GM12878 (cell line): Measurements from ENCODE around the gene TACC3.

ENCODE experiments used
- CHD4 ChIP-seq: fragments of 200-600 bp; sonication (generic); IDR thresholded peaks from 2 replicates; pipeline ENCODE4 v1.6.1; 2016; ENCODE audit warnings: mild to moderate bottlenecking
- NFXL1 ChIP-seq: fragments of 450-650 bp; IDR thresholded peaks from 2 replicates; pipeline ENCODE4 v1.6.1; 2017; ENCODE audit warnings: antibody characterized with exemption, mild to moderate bottlenecking, borderline replicate concordance
- POLR2AphosphoS5 ChIP-seq: IDR thresholded peaks from 2 replicates; pipeline ENCODE4 v1.6.1; 2011; ENCODE audit warnings: mild to moderate bottlenecking, low read length, inconsistent platforms
- RAD51 ChIP-seq: fragments of 450-650 bp; IDR thresholded peaks from 2 replicates; pipeline ENCODE4 v1.6.1; 2016; ENCODE audit warnings: moderate library complexity, mild to moderate bottlenecking, inconsistent platforms
- SMC3 ChIP-seq: IDR thresholded peaks from 2 replicates; pipeline ENCODE4 v1.6.1; 2011; ENCODE audit warnings: low read length, improper control_type of control experiment, borderline replicate concordance
- TF ChIP-seq, protein P1 (sequence below): fragments of 450-650 bp; IDR thresholded peaks from 2 replicates; pipeline ENCODE4 v1.6.1; 2014; ENCODE audit warnings: mild to moderate bottlenecking
- TF ChIP-seq, protein P2 (sequence below): IDR thresholded peaks from 2 replicates; pipeline ENCODE4 v1.6.1; 2012; ENCODE audit warnings: low read length, inconsistent platforms

- TF ChIP-seq, protein P1, sequence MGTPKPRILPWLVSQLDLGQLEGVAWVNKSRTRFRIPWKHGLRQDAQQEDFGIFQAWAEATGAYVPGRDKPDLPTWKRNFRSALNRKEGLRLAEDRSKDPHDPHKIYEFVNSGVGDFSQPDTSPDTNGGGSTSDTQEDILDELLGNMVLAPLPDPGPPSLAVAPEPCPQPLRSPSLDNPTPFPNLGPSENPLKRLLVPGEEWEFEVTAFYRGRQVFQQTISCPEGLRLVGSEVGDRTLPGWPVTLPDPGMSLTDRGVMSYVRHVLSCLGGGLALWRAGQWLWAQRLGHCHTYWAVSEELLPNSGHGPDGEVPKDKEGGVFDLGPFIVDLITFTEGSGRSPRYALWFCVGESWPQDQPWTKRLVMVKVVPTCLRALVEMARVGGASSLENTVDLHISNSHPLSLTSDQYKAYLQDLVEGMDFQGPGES, result no peak
- TF ChIP-seq NFXL1, result no peak
- TF ChIP-seq, protein P2, sequence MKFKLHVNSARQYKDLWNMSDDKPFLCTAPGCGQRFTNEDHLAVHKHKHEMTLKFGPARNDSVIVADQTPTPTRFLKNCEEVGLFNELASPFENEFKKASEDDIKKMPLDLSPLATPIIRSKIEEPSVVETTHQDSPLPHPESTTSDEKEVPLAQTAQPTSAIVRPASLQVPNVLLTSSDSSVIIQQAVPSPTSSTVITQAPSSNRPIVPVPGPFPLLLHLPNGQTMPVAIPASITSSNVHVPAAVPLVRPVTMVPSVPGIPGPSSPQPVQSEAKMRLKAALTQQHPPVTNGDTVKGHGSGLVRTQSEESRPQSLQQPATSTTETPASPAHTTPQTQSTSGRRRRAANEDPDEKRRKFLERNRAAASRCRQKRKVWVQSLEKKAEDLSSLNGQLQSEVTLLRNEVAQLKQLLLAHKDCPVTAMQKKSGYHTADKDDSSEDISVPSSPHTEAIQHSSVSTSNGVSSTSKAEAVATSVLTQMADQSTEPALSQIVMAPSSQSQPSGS, result no peak
- no peak for TF ChIP-seq RAD51
- TF ChIP-seq POLR2AphosphoS5, result no peak
- TF ChIP-seq CHD4, result no peak
- TF ChIP-seq SMC3, result no peak
These were observed 54.6 kb downstream of the TACC3 start for GRCh38 chr4:1775731-1776500.
